GM21576 (cell line): Measurements from ENCODE around the gene PVRIG.
"Not testable (repeated sequence)": the region's sequence is repeated elsewhere in the genome, so short reads cannot be mapped to it uniquely, and the experiment has no call there.

Source experiments
- ATAC-seq: cut with Tn5 transposase; IDR thresholded peaks from one replicate; pipeline ENCODE4 v1.9.1; 2021; ENCODE audit warnings: mild to moderate bottlenecking, moderate library complexity; ENCODE audit not compliant: unreplicated experiment

PVRIG gene

DNA sequence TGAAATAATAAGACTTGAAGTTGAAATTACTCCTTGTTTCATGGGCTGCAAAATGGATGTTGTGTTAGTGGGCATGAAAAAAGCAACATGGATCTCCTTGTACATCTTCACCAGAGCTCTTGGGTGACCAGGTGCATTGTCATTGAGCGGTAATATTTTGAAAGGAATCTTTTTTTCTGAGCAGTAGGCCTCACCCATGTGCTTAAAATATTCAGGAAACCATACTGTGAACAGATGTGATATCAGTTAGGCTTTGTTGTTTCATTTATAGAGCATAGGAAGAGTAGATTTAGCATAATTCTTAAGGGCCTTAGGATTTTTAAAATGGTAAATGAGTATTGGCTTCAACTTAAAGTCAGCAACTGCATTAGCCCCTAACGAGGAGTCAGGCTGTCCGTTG, 26.8 kb upstream of the PVRIG start:
- no peak for ATAC-seq

DNA sequence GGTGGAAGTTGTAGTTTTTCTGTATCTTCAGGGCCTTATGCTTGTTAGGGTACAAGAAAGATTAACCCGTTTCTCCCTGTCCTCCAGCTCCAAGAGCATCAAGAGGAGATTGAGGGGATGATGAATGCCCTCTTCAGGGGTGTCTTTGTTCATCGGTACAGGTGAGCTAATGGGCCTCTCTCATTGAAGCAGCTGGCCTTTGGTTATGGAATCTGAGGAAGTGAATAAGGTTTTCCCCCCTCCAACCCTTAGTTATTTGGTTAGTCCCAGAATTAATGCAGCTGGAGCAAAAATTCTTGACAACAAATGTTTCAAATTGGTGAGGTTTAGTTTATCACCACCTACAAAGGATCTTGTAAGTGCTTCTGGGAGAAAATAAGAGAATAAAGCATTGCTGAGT, 24.5 kb upstream of the PVRIG start:
- ATAC-seq: no peak

DNA sequence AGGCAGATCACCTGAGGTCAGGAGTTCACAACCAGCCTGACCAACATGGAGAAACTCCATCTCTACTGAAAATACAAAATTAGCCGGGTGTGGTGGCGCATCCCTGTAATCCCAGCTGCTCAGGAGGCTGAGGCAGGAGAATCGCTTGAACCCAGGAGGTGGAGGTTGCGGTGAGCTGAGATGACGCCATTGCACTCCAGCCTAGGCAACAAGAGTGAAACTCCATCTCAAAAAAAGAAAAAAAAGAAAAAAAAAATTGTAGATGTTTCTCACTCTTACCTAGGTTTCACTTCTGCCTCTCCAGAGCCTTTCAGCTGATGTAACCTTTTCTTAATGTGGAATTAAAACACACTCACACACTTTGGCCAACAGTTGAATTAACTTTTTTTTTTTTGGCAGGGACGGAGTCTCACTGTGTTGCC, 23.8 kb upstream of the PVRIG start:
- not testable (repeated sequence) for ATAC-seq

DNA sequence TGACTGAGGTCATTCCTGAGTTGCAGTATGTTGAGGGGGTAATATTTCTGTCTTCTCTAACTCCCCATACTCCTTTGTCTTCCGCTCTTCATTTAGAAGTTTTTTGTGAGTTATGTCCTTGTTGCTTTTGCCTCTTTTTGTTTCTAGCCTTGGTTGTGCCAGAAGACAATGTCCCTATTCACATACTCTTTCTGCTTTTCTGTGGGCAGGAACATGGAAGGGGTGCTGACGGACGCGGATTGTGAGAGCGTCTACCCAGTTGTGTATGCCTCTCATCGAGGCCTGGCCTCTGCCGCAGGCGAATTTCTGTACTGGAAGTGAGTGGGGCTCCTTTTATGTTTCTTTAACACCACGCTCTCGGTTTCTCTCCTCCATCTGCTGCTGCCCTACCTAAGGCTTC, 21.5 kb upstream of the PVRIG start:
- no peak for ATAC-seq

DNA sequence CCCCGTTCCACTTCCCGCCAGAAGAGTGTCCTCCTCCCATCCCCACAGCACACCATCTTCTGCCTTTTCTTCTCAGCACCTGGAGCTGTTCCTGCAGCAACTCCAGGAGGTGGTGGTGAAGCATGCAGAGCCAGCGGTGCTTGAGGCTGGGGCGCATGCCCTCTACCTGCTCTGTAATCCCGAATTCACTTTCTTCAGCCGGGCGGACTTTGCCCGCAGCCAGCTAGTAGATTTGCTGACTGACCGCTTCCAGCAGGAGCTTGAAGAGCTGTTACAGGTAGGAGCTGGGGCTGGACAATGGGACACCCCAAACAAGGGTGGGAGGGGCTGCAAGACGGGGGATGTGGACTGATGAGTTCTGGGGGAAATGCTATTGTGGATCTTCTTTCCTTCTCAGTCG, 19.1 kb upstream of the PVRIG start:
- no peak for ATAC-seq

DNA sequence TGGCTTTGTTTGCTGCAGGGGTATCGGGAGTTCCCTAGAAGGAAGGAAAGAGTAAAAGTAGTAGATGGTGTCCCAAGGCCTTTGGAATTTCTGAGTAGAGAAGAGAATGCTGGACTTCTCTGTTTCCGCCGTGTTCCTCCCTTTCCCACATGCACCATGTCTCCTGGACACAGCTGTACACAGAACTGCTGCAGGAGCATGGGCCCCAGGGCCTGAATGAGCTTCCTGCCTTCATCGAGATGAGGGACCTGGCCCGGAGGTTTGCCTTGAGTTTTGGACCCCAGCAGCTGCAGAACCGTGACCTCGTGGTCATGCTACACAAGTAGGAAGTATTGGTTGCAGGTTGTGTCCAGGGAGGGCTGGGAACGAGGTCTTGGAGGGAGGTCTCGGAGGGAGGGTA, 15.3 kb upstream of the PVRIG start:
- no peak for ATAC-seq

DNA sequence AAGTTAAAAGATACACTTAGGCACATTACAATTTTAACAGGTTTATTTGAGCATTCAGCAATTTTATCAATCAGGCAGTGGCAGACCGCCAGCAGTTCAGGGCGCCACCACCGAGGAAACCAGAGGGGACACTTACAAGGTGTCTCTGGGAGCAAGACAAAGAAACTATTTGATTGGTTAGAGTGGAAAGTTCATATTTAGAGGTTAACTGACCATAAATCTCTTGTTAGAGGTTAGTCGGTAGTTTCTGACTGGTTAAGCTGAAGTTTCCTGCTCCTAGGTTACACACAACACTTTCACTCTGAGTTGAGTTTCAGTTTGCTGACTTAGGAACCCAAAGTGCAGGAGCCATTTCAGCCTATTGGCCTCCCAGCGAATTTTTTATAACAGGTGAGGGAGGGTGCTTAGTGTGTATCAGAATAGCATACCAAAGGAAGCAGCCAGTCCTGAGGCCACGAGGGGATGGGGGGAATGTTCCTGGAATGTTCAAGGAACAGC, 10.8 kb upstream of the PVRIG start:
- peak; percentile 66 for ATAC-seq

DNA sequence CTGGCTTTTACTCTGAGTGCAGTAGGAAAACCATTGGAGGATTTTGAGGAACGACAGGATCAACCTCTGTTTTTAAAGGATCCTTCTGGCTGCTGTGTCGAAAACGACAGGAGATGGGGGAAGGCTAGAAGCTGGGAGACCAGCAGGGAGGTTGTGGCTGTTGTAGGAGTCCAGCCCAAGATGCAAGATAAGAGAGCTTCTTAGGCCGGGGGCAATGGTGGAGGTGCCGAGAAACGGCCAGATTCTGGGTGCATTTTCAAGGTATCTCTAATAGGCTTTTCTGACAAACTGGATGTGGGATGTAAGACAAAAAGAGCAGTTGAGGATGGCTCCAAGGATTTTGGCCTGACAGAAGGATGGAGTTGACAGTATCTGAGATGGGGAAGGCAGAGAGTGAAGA, 10.3 kb upstream of the PVRIG start:
- no peak for ATAC-seq

DNA sequence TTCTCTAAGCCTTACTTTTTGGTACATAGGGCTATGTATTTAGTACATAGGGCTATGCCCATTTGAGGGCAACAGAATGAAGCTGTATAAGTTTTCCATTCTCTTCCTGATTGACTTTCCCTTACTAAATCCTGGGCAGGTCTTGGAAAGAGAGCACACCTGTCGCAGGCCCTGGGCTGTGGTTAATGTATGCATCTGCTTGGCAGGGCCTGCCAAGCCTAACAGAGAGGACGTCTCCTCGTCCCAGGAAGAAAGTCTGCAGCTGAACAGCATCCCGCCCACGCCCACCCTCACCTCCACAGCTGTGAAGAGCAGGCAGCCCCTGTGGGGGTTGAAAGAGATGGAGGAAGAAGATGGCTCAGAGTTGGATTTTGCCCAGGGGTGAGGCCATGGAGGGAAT, 8.9 kb upstream of the PVRIG start:
- ATAC-seq: no peak

DNA sequence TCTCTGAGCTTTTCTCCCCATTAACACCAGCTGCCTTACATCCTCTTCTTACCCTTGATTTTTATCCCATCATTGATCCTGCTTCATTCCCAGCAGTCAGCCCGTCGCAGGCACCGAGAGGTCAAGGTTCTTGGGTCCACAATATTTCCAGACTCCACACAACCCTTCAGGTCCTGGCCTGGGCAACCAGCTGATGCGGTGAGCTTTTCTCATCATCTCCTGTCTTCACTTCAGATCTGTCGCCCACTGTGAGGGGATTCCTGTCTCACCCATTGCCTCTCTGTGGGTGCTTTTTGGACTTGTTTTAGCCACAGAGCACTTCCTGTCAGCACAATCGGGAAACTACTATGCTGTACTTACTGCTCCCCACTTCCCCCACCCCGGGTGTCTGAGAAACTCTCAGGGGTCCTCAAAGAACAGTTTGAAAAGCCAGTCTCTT, 8.4 kb upstream of the PVRIG start:
- ATAC-seq: no peak

DNA sequence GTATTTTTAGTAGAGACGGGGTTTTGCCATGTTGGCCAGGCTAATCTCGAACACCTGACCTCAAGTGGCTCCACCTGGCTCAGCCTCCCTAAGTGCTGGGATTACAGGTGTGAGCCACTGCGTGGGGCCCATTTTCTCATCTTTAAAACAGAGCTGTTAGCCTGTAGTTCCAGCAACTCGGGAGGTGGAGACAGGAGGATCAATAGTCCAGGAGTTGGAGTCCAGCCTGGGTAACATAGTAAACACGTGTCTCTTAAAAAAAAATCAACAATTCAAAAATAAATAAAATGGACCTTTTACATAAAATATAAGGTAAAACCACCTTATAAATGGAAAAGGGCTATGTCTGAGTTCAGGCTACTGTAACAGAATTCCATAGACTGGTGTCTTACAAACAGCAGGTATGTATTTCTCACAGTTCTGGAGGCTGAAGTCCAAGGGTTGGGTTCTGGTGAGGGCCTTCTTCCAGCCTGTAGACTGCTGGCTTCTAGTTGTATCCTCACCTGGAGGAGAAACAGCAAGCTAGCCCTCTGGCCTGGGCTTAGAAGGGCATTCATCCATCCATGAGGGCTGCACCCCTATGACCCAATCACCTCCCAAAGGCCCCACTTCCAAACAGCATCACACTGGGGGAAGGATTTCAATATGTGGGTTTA, 7.0 kb upstream of the PVRIG start:
- ATAC-seq: no peak

DNA sequence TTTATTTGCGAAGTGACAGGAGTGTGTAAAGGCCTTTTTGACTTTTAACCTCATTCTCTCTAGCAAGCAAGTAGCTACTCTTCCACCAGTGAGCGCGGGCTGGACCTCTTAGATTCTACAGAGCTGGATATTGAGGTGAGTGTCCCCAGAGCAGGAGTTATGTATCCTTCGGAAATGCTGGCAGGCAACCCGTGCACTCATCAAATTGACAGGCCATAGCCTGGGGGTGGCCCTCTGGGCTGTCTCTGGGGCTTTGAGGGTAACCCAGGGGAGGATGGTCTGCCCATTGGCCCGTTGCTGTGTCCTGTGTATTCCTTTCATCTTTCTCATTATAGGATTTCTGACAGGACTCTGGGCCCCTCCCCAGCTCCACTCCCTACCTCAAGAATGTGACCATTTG, 6.1 kb upstream of the PVRIG start:
- no peak for ATAC-seq

DNA sequence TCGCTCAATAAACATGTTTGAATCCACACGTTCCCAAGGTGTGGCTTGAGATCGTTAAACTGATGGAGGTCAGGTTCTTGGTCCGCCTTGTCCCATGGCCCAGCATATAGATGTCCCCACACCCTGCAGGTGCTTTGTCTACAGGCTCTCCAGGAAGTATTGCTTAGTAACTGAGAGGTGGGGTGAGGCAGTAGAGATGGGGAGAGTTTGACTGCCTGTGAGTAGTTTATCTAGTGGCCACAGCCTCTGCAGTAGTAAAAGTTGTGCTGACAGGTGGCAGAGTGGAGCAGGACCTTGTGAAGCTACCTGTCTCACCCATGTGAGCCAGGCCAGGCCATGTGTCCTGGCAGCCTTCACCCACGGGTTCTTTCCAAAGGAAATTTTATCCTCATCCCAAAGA, 5.4 kb upstream of the PVRIG start:
- not testable (repeated sequence) for ATAC-seq

DNA sequence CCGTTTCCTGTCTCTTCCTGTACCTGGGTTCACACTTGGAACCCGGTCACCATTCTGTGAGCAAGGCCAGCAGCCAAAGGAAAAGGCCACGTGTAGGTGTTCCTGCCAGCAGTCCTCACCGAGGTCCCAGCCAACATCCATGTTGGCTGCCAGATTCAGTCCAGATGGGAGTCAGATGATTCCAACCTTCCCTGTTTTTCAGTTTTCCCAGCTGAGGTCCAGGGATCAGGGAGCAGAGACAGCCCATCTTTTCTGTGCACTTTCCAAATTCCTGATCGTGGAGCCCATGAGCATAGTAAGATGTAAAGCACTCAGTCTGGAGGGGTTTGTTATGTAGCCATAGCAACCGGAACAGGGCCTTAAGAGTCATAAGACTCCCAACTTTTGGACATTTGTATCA, 3.9 kb upstream of the PVRIG start:
- no peak for ATAC-seq

DNA sequence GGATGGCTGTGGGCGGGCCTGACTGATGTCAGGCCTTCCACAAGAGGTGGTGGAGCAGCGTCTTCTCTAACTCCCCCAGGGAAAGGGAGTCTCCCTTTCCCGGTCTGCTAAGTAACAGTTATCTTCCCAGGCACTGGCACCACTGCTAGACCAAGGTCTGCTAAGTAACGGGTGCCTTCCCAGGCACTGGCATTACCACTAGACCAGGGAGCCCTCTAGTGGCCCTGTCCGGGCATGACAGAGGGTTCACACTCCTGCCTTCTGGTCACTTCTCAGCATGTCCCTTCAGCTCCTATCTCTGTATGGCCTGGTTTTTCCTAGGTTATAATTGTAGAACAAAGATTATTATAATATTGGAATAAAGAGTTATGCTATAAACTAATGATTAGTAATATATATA, 1.8 kb upstream of the PVRIG start:
- ATAC-seq: peak; percentile 1

DNA sequence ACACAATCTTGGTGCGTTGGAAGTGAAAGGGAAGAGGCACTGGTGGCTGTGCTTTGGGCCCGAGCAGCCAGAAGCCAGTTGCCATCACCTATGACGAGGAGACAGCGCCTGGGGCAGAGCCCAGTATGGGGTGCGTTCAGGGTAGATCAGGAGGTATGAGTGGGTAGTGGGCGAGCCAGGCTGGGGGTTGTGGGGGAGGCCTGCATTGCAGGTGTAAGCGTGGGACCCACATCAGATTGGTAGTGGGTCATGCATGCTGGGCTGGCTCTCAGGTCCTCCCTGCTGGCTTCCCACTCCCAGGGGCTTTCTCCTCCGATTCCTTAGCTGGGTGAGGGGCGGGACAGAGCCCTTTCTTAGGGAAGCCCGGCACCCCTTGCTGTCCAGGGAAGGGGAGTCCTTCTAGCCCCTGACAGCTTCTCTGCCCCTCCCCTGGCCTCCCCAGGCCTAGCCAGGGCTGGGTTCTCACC, 445 bp upstream of the PVRIG start:
- ATAC-seq: no peak

DNA sequence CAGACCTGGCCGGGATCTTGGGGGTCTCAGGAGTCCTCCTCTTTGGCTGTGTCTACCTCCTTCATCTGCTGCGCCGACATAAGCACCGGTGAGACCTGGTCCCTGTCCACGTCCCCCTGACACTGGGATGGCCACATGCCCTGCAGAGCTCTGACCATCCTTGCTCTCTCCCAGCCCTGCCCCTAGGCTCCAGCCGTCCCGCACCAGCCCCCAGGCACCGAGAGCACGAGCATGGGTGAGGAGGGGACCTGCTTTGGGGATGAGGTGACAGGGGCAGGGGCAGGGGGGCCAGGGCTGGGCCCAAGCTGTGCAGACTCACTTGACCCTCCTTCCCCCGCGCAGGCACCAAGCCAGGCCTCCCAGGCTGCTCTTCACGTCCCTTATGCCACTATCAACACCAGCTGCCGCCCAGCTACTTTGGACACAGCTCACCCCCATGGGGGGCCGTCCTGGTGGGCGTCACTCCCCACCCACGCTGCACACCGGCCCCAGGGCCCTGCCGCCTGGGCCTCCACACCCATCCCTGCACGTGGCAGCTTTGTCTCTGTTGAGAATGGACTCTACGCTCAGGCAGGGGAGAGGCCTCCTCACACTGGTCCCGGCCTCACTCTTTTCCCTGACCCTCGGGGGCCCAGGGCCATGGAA, 959 bp downstream of the PVRIG start:
- ATAC-seq: peak; percentile 7

DNA sequence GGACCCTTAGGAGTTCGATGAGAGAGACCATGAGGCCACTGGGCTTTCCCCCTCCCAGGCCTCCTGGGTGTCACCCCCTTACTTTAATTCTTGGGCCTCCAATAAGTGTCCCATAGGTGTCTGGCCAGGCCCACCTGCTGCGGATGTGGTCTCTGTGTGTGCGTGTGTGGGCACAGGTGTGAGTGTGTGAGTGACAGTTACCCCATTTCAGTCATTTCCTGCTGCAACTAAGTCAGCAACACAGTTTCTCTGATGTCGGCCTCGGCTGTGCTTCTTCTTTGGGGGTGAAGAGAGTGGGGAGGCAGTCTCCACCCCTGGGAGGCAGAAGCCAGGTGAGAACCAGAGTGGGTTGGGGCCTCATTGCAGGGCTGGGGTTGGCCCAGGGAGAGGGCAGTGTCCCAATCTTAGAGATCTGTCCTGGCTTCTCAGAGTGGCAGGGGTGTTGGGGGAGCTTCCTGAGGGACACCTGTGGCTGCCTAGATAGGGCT, 1.5 kb downstream of the PVRIG start:
- ATAC-seq: peak; percentile 55

DNA sequence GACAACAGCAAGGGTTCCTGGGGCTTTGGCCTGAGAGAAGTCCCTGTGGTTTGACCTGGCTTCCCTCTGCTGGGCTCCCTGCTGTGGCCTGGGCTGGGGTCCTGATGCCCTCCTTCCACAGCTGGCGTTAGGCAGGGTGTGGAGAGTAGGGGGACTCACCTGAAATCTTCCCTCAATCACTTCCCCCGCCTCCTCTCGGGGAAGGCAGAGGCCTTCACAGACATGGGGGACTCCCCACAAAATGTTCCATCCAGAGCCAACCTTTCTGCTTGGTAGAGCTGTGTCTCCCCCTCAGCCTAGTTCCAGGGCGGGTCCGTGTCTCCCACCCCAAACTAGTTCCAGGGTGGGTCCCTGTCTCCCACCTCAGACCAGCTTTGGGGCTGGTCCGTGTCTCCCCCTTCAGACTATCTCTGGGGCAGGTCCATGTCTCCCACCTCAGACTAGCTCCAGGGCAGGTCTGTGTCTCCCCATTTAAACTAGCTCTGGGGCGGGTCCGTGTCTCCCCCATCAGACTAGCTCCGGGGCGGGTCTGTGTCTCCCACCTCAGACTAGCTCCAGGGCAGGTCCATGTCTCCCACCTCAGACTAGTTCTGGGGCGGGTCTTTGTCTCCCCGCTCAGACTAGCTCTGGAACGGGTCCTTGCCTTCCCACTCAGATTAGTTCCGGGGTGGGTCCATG, 2.2 kb downstream of the PVRIG start:
- ATAC-seq: no peak

DNA sequence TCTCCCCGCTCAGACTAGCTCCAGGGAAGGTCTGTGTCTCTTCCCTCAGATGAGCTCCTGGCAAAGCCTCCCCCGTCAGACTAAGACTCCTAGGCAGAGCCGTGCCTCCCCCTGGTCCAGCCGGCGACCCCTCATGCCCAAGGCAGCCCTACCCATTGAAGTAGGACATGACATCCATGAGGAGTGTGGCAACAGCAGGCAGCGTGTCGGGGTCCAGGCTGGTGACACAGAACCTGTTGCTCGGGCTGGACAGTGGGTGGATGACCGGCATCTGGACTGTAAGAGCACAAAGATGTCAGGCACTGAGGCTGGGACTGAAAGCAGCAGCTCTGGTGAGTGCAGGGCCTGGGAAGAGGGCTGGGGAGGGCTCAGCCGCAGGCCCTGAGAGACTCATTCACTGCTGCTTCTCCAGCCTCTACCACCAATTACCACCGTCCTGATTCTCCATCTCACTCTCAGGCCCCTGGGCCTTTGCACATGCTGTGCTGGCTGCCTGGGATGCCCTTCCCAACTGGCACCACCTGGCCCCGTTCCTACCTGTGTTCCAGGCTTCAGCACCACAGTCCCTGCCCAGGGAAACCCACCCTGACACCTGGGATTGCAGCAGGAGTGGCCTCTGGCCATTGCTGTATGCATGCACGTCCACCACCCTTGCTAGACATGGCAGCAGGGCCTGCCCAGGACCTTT, 2.8 kb downstream of the PVRIG start:
- no peak for ATAC-seq

DNA sequence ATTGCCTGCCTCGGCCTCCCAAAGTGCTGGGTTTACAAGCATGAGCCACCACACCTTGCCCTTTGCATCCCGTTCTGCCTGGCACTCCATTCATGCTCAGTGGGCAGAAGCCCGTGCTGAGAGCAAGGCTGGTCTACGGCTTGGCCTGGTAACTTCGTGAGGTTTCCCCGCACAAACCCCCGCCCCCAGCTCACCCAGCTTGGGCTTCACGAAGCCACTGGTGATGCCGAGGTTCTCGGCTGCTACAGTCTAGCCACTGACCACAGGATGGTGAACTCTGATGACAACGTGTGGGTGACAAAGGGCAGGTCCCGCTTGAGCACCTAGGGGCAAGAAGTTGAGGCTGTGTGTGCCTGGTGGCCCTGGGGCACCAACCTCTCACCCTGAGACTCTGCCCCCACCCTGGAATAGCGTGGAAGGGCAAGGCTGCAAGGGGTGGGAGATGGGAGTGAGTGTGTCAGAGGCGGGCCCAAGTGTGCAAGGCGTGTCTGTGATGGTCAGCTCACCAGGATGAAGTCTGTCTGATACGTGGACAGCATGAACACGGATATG, 3.7 kb downstream of the PVRIG start:
- ATAC-seq: not testable (repeated sequence)
